ENCODE results near the gene CACNA2D3. TPM values are rescaled to one million over a fixed set of nuclear protein-coding genes. Genes with fewer than 3 reads are reported as not detected.

Gene CACNA2D3
- total RNA-seq, 2 experiments from 2014 or later = not detected

GRCh38 chr3:54982807-54983206, 860.5 kb downstream of the CACNA2D3 start:
- POLR2A ChIA-PET = no interaction called here
- H3K9me3 Mint-ChIP-seq = peaks cover 10% of the 10 kb centered on the region
- H3K27ac Mint-ChIP-seq = no peak overlapping the region
- H3K4me1 Mint-ChIP-seq (ENCODE audit: low read depth) = no peaks in the 10 kb centered on the region
- H3K36me3 Mint-ChIP-seq = no peaks in the 10 kb centered on the region
- no peak overlapping the region for H3K4me3 Mint-ChIP-seq
- intact Hi-C loops (cut with micrococcal nuclease) = no loop called here
- CTCF ChIA-PET = no interaction called here
- H3K27me3 Mint-ChIP-seq = no peaks in the 10 kb centered on the region
- DNase-seq = no peak

- no peaks in the 10 kb centered on the region for H3K4me1 Mint-ChIP-seq (ENCODE audit: low read depth)
- ChIA-PET CTCF (no interaction called here), POLR2A (no interaction called here)
- H3K36me3 Mint-ChIP-seq = no peaks in the 10 kb centered on the region
- H3K27me3 Mint-ChIP-seq = no peaks in the 10 kb centered on the region
- no peak for DNase-seq
- peaks cover 6% of the 10 kb centered on the region for H3K9me3 Mint-ChIP-seq
- H3K4me3 Mint-ChIP-seq = no peak overlapping the region
- no peak overlapping the region for H3K27ac Mint-ChIP-seq
- intact Hi-C loops (cut with micrococcal nuclease) = no loop called here
Measured at GRCh38 chr3:54983266-54984099, 861.1 kb downstream of the CACNA2D3 start.

- ChIA-PET CTCF (no interaction called here), POLR2A (no interaction called here)
- no peaks in the 10 kb centered on the region for H3K27me3 Mint-ChIP-seq
- no peaks in the 10 kb centered on the region for H3K4me1 Mint-ChIP-seq (ENCODE audit: low read depth)
- H3K36me3 Mint-ChIP-seq = no peaks in the 10 kb centered on the region
- H3K9me3 Mint-ChIP-seq = peaks cover 2% of the 10 kb centered on the region
- intact Hi-C loops (cut with micrococcal nuclease) = no loop called here
- H3K4me3 Mint-ChIP-seq = no peak overlapping the region
- no peak for DNase-seq
- H3K27ac Mint-ChIP-seq = no peak overlapping the region
Measured at GRCh38 chr3:54985856-54986255, 863.5 kb downstream of the CACNA2D3 start.

- Mint-ChIP-seq H3K4me1 (ENCODE audit: low read depth) (no peaks in the 10 kb centered on the region), H3K27me3 (no peaks in the 10 kb centered on the region), H3K36me3 (no peaks in the 10 kb centered on the region), H3K27ac (no peak overlapping the region), H3K9me3 (peaks cover 2% of the 10 kb centered on the region), H3K4me3 (no peak overlapping the region)
- ChIA-PET CTCF (no interaction called here), POLR2A (no interaction called here)
- DNase-seq = no peak
- intact Hi-C loops (cut with micrococcal nuclease) = no loop called here
Measured at GRCh38 chr3:54986294-54986693, 863.9 kb downstream of the CACNA2D3 start.

DNA sequence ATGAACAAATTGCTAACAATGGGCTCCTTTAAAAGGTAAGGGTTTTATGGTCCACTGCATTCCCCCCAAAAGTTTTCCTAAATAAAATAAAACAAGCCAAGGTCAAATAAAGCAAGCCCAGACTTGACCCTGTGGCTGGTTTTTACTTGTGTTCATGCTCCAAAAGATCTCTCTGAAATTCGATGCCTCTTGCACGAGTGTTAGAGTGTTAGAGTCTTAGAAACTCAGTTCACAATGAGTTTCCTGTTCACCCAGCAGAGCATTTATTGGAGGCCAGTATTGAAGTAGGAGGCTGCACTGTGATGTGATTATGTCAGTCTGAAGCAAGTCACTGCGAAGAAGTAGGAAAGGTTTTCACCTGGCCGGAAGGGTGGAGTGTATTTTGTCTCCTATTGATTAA, 865.4 kb downstream of the CACNA2D3 start:
- Mint-ChIP-seq H3K9me3 (no peaks in the 10 kb centered on the region), H3K4me1 (ENCODE audit: low read depth) (no peaks in the 10 kb centered on the region), H3K36me3 (no peaks in the 10 kb centered on the region), H3K27me3 (no peaks in the 10 kb centered on the region), H3K4me3 (no peak overlapping the region), H3K27ac (no peak overlapping the region)
- ChIA-PET POLR2A (no interaction called here), CTCF (no interaction called here)
- intact Hi-C loops (cut with micrococcal nuclease) = no loop called here
- DNase-seq = no peak

DNA sequence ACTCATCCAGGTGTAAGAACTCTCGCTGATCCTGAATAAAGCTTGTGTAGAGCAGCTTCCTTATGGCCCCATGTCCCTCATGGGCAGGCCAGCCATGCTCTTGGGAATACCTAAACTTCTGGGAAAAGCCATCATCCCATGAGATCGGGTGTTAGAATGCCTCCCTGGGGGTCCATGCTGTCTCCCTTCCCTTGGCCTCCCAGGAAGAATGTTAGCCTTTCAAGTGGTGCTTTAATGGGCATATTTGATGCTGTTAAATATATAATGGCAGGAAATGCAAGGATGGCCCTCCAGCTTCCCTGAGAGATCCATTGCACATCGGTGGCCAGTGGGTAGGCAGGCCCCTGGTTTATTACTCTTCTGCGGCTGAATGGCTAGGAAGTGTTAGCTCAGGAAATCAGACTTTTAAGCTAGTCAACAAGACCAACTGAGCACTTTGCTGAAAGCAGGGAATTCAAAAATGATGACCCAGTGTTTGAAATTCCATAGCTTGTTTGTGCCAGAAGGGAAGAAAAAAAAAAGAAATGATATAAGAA, 866.0 kb downstream of the CACNA2D3 start:
- no peak for DNase-seq
- H3K4me3 Mint-ChIP-seq = no peak overlapping the region
- ChIA-PET POLR2A (interaction anchor here (0.6 kb wide), 1 partner anchor 219 kb away, joined by 3 read pairs; no protein-coding TSS in a partner anchor), CTCF (no interaction called here)
- H3K27me3 Mint-ChIP-seq = no peaks in the 10 kb centered on the region
- H3K9me3 Mint-ChIP-seq = no peaks in the 10 kb centered on the region
- H3K36me3 Mint-ChIP-seq = no peaks in the 10 kb centered on the region
- no peak overlapping the region for H3K27ac Mint-ChIP-seq
- intact Hi-C loops (cut with micrococcal nuclease) = no loop called here
- H3K4me1 Mint-ChIP-seq (ENCODE audit: low read depth) = no peaks in the 10 kb centered on the region

GRCh38 chr3:54988838-54989630, 866.7 kb downstream of the CACNA2D3 start:
- H3K36me3 Mint-ChIP-seq = no peaks in the 10 kb centered on the region
- intact Hi-C loops (cut with micrococcal nuclease) = no loop called here
- DNase-seq = no peak
- H3K9me3 Mint-ChIP-seq = no peaks in the 10 kb centered on the region
- ChIA-PET POLR2A (interaction anchor here (0.6 kb wide), 1 partner anchor 219 kb away, joined by 3 read pairs; no protein-coding TSS in a partner anchor), CTCF (no interaction called here)
- H3K4me3 Mint-ChIP-seq = no peak overlapping the region
- H3K27me3 Mint-ChIP-seq = no peaks in the 10 kb centered on the region
- no peak overlapping the region for H3K27ac Mint-ChIP-seq
- H3K4me1 Mint-ChIP-seq (ENCODE audit: low read depth) = no peaks in the 10 kb centered on the region

DNA sequence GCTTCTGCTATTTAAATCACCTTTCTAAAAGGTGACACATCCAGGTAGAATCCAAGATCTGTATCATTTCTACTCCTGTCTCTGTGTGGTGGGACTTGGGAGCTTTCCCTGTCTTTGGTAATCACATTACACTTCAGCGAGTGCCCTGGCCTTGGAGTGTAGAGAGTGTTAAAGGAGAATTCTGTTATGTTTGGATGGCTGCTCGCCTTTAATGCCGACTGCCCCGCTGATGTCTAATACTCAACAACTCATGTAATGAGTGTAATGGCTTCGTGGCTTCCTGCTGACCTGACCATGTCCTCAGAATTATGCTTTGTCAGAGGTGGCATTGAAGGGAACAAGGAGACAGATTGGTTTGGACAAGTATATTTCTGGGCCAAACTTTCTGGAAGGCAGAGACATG, 871.8 kb downstream of the CACNA2D3 start:
- Mint-ChIP-seq H3K27ac (no peak overlapping the region), H3K36me3 (no peaks in the 10 kb centered on the region), H3K4me1 (ENCODE audit: low read depth) (no peaks in the 10 kb centered on the region), H3K27me3 (no peaks in the 10 kb centered on the region), H3K4me3 (no peak overlapping the region), H3K9me3 (peaks cover 15% of the 10 kb centered on the region)
- DNase-seq = no peak
- intact Hi-C loops (cut with micrococcal nuclease) = no loop called here
- ChIA-PET CTCF (no interaction called here), POLR2A (no interaction called here)

DNA sequence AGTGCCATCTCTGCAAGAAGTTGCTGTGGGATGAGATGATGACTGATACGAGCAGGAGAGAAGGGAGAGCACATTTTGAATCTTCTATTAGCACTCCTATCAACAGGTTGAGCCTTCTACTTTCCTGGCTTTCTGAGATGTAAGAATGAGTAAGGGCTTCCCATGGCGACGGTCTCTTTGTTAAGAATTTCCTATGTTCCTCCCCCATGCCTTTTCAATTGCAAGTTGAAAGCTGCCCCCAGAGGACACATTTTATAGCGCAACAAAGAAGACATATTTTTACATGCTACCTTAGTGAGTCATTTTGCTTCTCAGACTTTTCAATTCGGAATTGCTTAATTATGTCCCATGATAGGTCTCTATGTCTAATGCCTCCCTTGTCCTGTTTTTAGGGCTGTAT, 876.8 kb downstream of the CACNA2D3 start:
- ChIA-PET POLR2A (no interaction called here), CTCF (interaction anchor here (0.8 kb wide), 1 partner anchor 206 kb away, joined by 3 read pairs; no protein-coding TSS in a partner anchor)
- Mint-ChIP-seq H3K9me3 (peaks cover 15% of the 10 kb centered on the region), H3K4me1 (ENCODE audit: low read depth) (no peaks in the 10 kb centered on the region), H3K27me3 (no peaks in the 10 kb centered on the region), H3K4me3 (no peak overlapping the region), H3K36me3 (no peaks in the 10 kb centered on the region), H3K27ac (no peak overlapping the region)
- intact Hi-C loops (cut with micrococcal nuclease) = no loop called here
- no peak for DNase-seq

DNA sequence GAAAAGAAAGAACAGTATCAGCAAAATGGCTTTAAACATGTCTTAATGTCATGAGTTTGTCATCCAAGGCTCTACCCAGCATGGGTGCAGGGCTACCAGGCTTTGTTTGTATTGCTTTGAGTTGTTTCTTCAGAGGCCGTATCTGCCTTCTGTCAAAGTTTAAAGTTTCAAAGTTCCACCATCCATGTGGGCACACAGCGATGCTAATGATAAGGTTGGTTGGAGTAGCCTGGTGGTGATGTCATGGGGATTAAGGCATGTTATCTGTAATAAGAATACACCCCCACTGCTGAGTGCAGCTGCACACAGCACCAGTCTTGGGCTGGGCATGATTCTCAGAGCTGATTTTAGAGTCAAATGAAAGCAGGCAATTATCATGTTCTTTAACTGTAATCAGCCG, 877.5 kb downstream of the CACNA2D3 start:
- ChIA-PET CTCF (interaction anchor here (0.6 kb wide), 1 partner anchor 1203 kb away, joined by 3 read pairs; no protein-coding TSS in a partner anchor), POLR2A (no interaction called here)
- Mint-ChIP-seq H3K4me3 (no peak overlapping the region), H3K36me3 (no peaks in the 10 kb centered on the region), H3K9me3 (peaks cover 15% of the 10 kb centered on the region), H3K4me1 (ENCODE audit: low read depth) (no peaks in the 10 kb centered on the region), H3K27ac (no peak overlapping the region), H3K27me3 (no peaks in the 10 kb centered on the region)
- no peak for DNase-seq
- intact Hi-C loops (cut with micrococcal nuclease) = no loop called here

- no peak overlapping the region for H3K27ac Mint-ChIP-seq
- H3K4me1 Mint-ChIP-seq (ENCODE audit: low read depth) = no peaks in the 10 kb centered on the region
- intact Hi-C loops (cut with micrococcal nuclease) = no loop called here
- no peak for DNase-seq
- ChIA-PET POLR2A (no interaction called here), CTCF (no interaction called here)
- no peaks in the 10 kb centered on the region for H3K36me3 Mint-ChIP-seq
- H3K27me3 Mint-ChIP-seq = no peaks in the 10 kb centered on the region
- H3K4me3 Mint-ChIP-seq = no peak overlapping the region
- H3K9me3 Mint-ChIP-seq = peaks cover 14% of the 10 kb centered on the region
Measured at GRCh38 chr3:55000546-55000945, 878.2 kb downstream of the CACNA2D3 start.

DNA sequence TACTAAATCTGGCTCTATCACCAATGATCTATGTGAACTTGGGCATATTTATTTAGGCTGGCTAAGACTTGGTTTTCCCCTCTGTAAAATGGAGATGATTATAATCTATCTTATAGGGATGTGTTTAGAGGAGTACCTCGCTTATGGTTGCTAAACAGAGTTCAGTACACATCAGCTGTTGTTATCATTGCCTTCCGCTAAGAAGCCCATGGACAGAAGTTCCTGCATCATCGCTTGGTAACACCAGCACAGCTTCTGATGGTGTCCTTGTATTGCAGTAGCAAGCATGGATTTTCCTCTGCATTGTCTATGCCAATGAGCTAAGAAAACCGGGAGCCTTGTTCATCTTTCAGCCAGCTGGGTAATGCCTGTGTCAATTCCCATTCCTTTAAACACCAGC, 878.6 kb downstream of the CACNA2D3 start:
- no peak for DNase-seq
- Mint-ChIP-seq H3K27ac (no peak overlapping the region), H3K9me3 (peaks cover 10% of the 10 kb centered on the region), H3K4me1 (ENCODE audit: low read depth) (no peaks in the 10 kb centered on the region), H3K4me3 (no peak overlapping the region), H3K27me3 (no peaks in the 10 kb centered on the region), H3K36me3 (no peaks in the 10 kb centered on the region)
- ChIA-PET POLR2A (no interaction called here), CTCF (no interaction called here)
- intact Hi-C loops (cut with micrococcal nuclease) = no loop called here

Data from activated CD4-positive, alpha-beta memory T cell treated with anti-CD3 and anti-CD28 coated beads for 36 hours (primary cell).